GM20000 (cell line): ENCODE measurements around the gene ATP6V0C.
"Not testable (repeated sequence)": the region's sequence is repeated elsewhere in the genome, so short reads cannot be mapped to it uniquely, and the experiment has no call there.

ENCODE experiments used
- DNase-seq: peaks from one replicate; pipeline ENCODE4 v3.0.0; 2012; ENCODE audit warnings: low spot score
- TF ChIP-seq, protein P1 (sequence below): IDR thresholded peaks from 2 replicates; pipeline ENCODE4 v1.5.1; 2012; ENCODE audit warnings: mild to moderate bottlenecking, control low read depth; ENCODE audit errors: extremely low read depth, missing control alignments

Gene ATP6V0C

DNA sequence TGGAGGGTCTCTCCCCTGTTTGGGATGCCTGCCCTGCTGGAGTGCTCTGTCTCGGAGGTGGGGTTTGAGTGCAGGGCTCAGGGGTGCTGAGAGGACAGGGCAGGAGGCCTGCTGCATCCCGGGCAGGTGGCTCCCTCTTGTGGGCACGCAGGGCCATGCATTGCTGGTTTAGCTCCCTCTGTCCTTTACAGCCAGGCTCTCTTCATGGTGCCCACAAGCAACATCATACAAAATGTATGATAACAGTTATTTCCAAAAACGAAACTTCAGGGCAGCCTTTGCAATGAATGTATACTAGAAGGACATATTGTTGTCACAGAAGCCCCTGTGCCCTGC is 47.0 kb downstream of the ATP6V0C start:
- TF ChIP-seq, protein P1, sequence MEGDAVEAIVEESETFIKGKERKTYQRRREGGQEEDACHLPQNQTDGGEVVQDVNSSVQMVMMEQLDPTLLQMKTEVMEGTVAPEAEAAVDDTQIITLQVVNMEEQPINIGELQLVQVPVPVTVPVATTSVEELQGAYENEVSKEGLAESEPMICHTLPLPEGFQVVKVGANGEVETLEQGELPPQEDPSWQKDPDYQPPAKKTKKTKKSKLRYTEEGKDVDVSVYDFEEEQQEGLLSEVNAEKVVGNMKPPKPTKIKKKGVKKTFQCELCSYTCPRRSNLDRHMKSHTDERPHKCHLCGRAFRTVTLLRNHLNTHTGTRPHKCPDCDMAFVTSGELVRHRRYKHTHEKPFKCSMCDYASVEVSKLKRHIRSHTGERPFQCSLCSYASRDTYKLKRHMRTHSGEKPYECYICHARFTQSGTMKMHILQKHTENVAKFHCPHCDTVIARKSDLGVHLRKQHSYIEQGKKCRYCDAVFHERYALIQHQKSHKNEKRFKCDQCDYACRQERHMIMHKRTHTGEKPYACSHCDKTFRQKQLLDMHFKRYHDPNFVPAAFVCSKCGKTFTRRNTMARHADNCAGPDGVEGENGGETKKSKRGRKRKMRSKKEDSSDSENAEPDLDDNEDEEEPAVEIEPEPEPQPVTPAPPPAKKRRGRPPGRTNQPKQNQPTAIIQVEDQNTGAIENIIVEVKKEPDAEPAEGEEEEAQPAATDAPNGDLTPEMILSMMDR: peak; percentile 23
- not testable (repeated sequence) for DNase-seq

DNA sequence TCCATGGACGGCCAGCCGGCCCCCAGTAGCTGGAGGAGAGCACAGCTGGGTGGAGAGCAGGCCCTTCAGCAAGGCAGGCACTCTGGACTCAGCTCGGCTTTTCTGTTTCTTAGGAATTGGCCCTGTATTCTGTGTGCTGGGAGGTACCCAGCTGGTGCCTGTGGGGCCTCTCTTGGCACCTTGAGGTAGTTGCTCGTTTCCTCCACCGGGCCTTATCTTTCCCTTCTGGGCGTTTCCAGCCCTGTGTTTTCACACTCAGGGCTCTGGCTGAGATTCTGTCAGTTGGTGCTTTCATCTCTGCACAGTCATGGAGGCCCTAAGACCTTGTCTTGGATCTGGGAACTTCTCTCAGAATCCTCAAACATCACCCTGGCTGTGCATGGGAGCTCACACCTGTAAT is 53.8 kb downstream of the ATP6V0C start:
- DNase-seq: not testable (repeated sequence)

DNA sequence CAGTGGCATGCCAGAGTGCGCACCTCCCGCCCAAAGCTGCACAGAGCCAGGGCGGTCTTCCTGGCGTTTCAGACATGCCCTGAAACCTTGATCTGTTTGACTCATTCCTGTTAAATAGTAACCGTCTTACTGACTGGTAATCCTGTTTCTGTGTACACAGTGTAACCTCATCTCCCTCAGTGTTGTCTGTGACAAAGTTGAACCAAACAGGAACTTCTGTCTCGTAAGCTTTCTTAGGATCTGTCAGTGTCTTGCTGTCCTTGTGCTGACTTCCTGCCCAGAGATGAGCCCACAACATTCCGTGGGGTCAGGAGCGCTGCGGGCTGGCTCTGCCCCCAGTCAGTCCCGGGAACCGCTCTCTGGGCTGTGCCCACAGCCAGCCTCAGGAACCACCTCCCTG is 54.8 kb downstream of the ATP6V0C start:
- not testable (repeated sequence) for DNase-seq
